ENCODE measurements around the gene ST7. TPM values are rescaled to one million over a fixed set of nuclear protein-coding genes. Genes with fewer than 3 reads are reported as not detected.

The ST7 gene
- total and polyA plus RNA-seq, 2 donors (not counting 1 experiment from before 2014, with no cell fraction given) = 20.0 to 28.6 TPM

DNA sequence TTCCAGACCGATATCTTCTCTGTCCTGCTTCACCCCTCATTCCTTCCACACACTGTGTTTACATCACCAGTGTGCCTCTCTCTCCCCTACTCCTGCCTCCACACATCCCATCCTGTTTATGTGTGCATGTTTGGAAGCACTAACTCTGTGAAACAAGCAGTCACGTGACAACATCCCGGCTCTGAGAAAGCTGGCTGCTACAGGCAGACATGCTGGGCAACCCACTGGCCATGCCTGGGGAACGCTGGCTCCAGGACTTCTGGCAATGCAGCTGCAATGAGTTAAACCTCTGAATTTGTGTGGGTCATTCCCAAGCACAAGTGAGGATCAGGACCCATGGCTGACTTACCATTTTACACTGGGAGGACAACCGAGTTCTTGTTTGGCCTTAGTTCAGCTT lies 295.5 kb downstream of the ST7 start:
- no peak overlapping the region for H3K4me3 ChIP-seq (replicated peaks in 1 of 4; ENCODE audit: control extremely low read depth in 1 of 4, insufficient read depth in 1 of 4, low read depth in 3 of 4, low read length in 4 of 4)
- no peaks in the 10 kb centered on the region for H4K20me1 ChIP-seq (ENCODE audit: control insufficient read depth, extremely low read depth, insufficient read depth, low read length)
- H2AFZ ChIP-seq (ENCODE audit: low read length) = peak overlapping the region; percentile 35
- peak; percentile 31 to 36 for DNase-seq (ENCODE audit: low read depth in 2 of 2)
- H3K27me3 ChIP-seq (ENCODE audit: control insufficient read depth, insufficient read depth, low read length) = no peaks in the 10 kb centered on the region
- H3K4me1 ChIP-seq (ENCODE audit: control insufficient read depth, extremely low read depth, insufficient read depth, low read length) = peaks cover 2% of the 10 kb centered on the region
- no peak for TF ChIP-seq CTCF (conservative IDR thresholded peaks at IDR 0.05 in 1 of 2, IDR thresholded peaks at IDR 0.05 in 1 of 2; ENCODE audit: low read depth in 1 of 2, low read length in 2 of 2)
- TF ChIP-seq EZH2 (IDR thresholded peaks at IDR 0.05; ENCODE audit: low read length, missing control alignments) = no peak
- no peaks in the 10 kb centered on the region for H3K9me3 ChIP-seq (ENCODE audit: control insufficient read depth, insufficient read depth, low read depth, low read length)
- H3K79me2 ChIP-seq (ENCODE audit: control insufficient read depth, insufficient read depth, low read length) = no peaks in the 10 kb centered on the region
- H3K9ac ChIP-seq (ENCODE audit: insufficient read depth, low read length) = no peak overlapping the region
- H3K4me2 ChIP-seq (ENCODE audit: extremely low read depth, insufficient read depth, low read length) = no peak overlapping the region
- H3K27ac ChIP-seq (ENCODE audit: insufficient read depth, low read length) = no peak overlapping the region
- no peaks in the 10 kb centered on the region for H3K36me3 ChIP-seq (ENCODE audit: control insufficient read depth, insufficient read depth, low read length)

DNA sequence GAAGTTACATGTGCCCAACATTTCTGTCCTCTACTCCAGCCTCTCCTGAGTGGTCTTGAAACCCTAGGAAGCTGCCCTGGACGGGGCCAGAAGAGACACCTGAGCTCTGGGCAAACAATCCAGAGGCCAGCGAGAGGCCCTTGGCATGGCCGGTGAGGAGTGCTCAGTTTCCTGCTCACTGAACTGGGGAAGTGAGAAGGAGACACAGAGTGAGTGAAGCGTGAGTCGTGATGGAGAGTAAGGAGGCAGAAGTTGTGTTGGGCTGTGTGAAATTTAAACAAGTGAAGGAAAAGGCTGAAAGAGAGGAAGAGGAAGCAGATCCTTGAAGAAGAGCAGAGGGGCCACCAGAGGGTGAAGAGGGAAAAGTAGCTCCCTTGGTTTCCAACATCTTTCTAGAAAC lies 296.4 kb downstream of the ST7 start:
- DNase-seq (ENCODE audit: low read depth in 2 of 2) = no peak
- H3K4me1 ChIP-seq (ENCODE audit: control insufficient read depth, extremely low read depth, insufficient read depth, low read length) = peaks cover 2% of the 10 kb centered on the region
- H3K4me3 ChIP-seq (replicated peaks in 1 of 4; ENCODE audit: control extremely low read depth in 1 of 4, insufficient read depth in 1 of 4, low read depth in 3 of 4, low read length in 4 of 4) = no peak overlapping the region
- no peak overlapping the region for H3K4me2 ChIP-seq (ENCODE audit: extremely low read depth, insufficient read depth, low read length)
- no peaks in the 10 kb centered on the region for H3K36me3 ChIP-seq (ENCODE audit: control insufficient read depth, insufficient read depth, low read length)
- no peaks in the 10 kb centered on the region for H4K20me1 ChIP-seq (ENCODE audit: control insufficient read depth, extremely low read depth, insufficient read depth, low read length)
- H3K27ac ChIP-seq (ENCODE audit: insufficient read depth, low read length) = no peak overlapping the region
- no peak for TF ChIP-seq EZH2 (IDR thresholded peaks at IDR 0.05; ENCODE audit: low read length, missing control alignments)
- TF ChIP-seq CTCF (conservative IDR thresholded peaks at IDR 0.05 in 1 of 2, IDR thresholded peaks at IDR 0.05 in 1 of 2; ENCODE audit: low read depth in 1 of 2, low read length in 2 of 2) = no peak
- no peaks in the 10 kb centered on the region for H3K27me3 ChIP-seq (ENCODE audit: control insufficient read depth, insufficient read depth, low read length)
- no peaks in the 10 kb centered on the region for H3K79me2 ChIP-seq (ENCODE audit: control insufficient read depth, insufficient read depth, low read length)
- H3K9ac ChIP-seq (ENCODE audit: insufficient read depth, low read length) = no peak overlapping the region
- no peaks in the 10 kb centered on the region for H3K9me3 ChIP-seq (ENCODE audit: control insufficient read depth, insufficient read depth, low read depth, low read length)
- H2AFZ ChIP-seq (ENCODE audit: low read length) = no peak overlapping the region

GRCh38 chr7:117250245-117250644 lies 296.9 kb downstream of the ST7 start:
- peaks cover 2% of the 10 kb centered on the region for H3K4me1 ChIP-seq (ENCODE audit: control insufficient read depth, extremely low read depth, insufficient read depth, low read length)
- no peak overlapping the region for H3K9ac ChIP-seq (ENCODE audit: insufficient read depth, low read length)
- no peak overlapping the region for H3K27ac ChIP-seq (ENCODE audit: insufficient read depth, low read length)
- H4K20me1 ChIP-seq (ENCODE audit: control insufficient read depth, extremely low read depth, insufficient read depth, low read length) = no peaks in the 10 kb centered on the region
- H3K9me3 ChIP-seq (ENCODE audit: control insufficient read depth, insufficient read depth, low read depth, low read length) = no peaks in the 10 kb centered on the region
- TF ChIP-seq EZH2 (IDR thresholded peaks at IDR 0.05; ENCODE audit: low read length, missing control alignments) = no peak
- TF ChIP-seq CTCF (conservative IDR thresholded peaks at IDR 0.05 in 1 of 2, IDR thresholded peaks at IDR 0.05 in 1 of 2; ENCODE audit: low read depth in 1 of 2, low read length in 2 of 2) = no peak
- no peaks in the 10 kb centered on the region for H3K79me2 ChIP-seq (ENCODE audit: control insufficient read depth, insufficient read depth, low read length)
- no peaks in the 10 kb centered on the region for H3K27me3 ChIP-seq (ENCODE audit: control insufficient read depth, insufficient read depth, low read length)
- DNase-seq (ENCODE audit: low read depth in 2 of 2) = no peak
- H2AFZ ChIP-seq (ENCODE audit: low read length) = no peak overlapping the region
- H3K4me3 ChIP-seq (replicated peaks in 1 of 4; ENCODE audit: control extremely low read depth in 1 of 4, insufficient read depth in 1 of 4, low read depth in 3 of 4, low read length in 4 of 4) = no peak overlapping the region
- H3K4me2 ChIP-seq (ENCODE audit: extremely low read depth, insufficient read depth, low read length) = no peak overlapping the region
- H3K36me3 ChIP-seq (ENCODE audit: control insufficient read depth, insufficient read depth, low read length) = no peaks in the 10 kb centered on the region

Data from fibroblast of lung (primary cell).